HL-60 (cell line): ENCODE results near the gene ST13.
"Not testable (repeated sequence)": the region's sequence is repeated elsewhere in the genome, so short reads cannot be mapped to it uniquely, and the experiment has no call there.

Source experiments
- DNase-seq, 2 experiments: peaks; one replicate each; pipeline ENCODE4 v3.0.0-alpha.2; 2010 to 2020; ENCODE audit warnings: low read depth in 1 of 2, low spot score in 1 of 2
- H3K27ac ChIP-seq: fragments of 250-450 bp; sonication (Bioruptor Pico); replicated peaks from 2 replicates; pipeline ENCODE4 v1.5.1; 2020; ENCODE audit warnings: mild to moderate bottlenecking, moderate library complexity
- H3K27me3 ChIP-seq: fragments of 250-450 bp; sonication (Bioruptor Pico); 2 replicates; pipeline ENCODE4 v1.5.1; 2021; ENCODE audit warnings: mild to moderate bottlenecking, moderate library complexity; ENCODE audit not compliant: insufficient read depth, poor library complexity, severe bottlenecking
- H3K4me3 ChIP-seq: replicated peaks from 2 replicates; pipeline ENCODE4 v1.5.1; 2011; ENCODE audit warnings: mild to moderate bottlenecking, control low read depth, low read length; ENCODE audit not compliant: insufficient read depth
- GABPA ChIP-seq: IDR thresholded peaks from 2 replicates; pipeline ENCODE4 v1.6.1; 2012; ENCODE audit warnings: low read depth
- POLR2AphosphoS5 ChIP-seq: IDR thresholded peaks from 2 replicates; pipeline ENCODE4 v1.6.1; 2012; ENCODE audit warnings: low read depth
- SPI1 ChIP-seq: IDR thresholded peaks from 2 replicates; pipeline ENCODE4 v1.6.1; 2012; ENCODE audit warnings: low read depth, mild to moderate bottlenecking, borderline replicate concordance
- TF ChIP-seq, protein P1 (sequence below): IDR thresholded peaks from 2 replicates; pipeline ENCODE4 v1.6.1; 2012; ENCODE audit warnings: low read depth; ENCODE audit not compliant: insufficient replicate concordance
- TF ChIP-seq, protein P2 (sequence below): IDR thresholded peaks from one replicate; pipeline ENCODE4 v1.5.1; 2011; ENCODE audit warnings: low read length, control low read depth, inconsistent platforms; ENCODE audit not compliant: insufficient read depth

Gene ST13

DNA sequence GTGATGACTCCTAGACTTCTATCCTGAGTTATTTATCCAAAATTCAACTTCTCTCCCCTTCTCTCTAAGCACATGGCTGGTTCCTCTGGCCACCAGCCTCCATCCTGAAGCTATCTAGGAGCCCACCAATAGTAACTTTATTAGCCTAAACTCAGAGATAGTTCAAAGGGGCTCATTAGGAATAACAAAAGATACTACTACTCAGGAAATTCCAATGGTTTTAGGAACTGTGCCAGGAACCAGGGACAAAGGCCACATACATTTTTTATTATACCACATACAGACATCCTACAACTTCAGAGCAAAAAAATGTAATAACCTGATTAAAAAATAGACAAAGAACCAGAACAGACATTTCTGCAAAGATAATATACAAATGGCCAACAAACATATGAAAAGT, 65.2 kb downstream of the ST13 start:
- TF ChIP-seq GABPA: no peak
- TF ChIP-seq POLR2AphosphoS5: no peak
- TF ChIP-seq, protein P1, sequence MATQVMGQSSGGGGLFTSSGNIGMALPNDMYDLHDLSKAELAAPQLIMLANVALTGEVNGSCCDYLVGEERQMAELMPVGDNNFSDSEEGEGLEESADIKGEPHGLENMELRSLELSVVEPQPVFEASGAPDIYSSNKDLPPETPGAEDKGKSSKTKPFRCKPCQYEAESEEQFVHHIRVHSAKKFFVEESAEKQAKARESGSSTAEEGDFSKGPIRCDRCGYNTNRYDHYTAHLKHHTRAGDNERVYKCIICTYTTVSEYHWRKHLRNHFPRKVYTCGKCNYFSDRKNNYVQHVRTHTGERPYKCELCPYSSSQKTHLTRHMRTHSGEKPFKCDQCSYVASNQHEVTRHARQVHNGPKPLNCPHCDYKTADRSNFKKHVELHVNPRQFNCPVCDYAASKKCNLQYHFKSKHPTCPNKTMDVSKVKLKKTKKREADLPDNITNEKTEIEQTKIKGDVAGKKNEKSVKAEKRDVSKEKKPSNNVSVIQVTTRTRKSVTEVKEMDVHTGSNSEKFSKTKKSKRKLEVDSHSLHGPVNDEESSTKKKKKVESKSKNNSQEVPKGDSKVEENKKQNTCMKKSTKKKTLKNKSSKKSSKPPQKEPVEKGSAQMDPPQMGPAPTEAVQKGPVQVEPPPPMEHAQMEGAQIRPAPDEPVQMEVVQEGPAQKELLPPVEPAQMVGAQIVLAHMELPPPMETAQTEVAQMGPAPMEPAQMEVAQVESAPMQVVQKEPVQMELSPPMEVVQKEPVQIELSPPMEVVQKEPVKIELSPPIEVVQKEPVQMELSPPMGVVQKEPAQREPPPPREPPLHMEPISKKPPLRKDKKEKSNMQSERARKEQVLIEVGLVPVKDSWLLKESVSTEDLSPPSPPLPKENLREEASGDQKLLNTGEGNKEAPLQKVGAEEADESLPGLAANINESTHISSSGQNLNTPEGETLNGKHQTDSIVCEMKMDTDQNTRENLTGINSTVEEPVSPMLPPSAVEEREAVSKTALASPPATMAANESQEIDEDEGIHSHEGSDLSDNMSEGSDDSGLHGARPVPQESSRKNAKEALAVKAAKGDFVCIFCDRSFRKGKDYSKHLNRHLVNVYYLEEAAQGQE: no peak
- TF ChIP-seq, protein P2, sequence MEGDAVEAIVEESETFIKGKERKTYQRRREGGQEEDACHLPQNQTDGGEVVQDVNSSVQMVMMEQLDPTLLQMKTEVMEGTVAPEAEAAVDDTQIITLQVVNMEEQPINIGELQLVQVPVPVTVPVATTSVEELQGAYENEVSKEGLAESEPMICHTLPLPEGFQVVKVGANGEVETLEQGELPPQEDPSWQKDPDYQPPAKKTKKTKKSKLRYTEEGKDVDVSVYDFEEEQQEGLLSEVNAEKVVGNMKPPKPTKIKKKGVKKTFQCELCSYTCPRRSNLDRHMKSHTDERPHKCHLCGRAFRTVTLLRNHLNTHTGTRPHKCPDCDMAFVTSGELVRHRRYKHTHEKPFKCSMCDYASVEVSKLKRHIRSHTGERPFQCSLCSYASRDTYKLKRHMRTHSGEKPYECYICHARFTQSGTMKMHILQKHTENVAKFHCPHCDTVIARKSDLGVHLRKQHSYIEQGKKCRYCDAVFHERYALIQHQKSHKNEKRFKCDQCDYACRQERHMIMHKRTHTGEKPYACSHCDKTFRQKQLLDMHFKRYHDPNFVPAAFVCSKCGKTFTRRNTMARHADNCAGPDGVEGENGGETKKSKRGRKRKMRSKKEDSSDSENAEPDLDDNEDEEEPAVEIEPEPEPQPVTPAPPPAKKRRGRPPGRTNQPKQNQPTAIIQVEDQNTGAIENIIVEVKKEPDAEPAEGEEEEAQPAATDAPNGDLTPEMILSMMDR: no peak
- TF ChIP-seq SPI1: no peak
- Histone ChIP-seq H3K4me3 (no peak overlapping the region), H3K27ac (no peak overlapping the region), H3K27me3 (no peaks in the 10 kb centered on the region)
- no peak for DNase-seq

DNA sequence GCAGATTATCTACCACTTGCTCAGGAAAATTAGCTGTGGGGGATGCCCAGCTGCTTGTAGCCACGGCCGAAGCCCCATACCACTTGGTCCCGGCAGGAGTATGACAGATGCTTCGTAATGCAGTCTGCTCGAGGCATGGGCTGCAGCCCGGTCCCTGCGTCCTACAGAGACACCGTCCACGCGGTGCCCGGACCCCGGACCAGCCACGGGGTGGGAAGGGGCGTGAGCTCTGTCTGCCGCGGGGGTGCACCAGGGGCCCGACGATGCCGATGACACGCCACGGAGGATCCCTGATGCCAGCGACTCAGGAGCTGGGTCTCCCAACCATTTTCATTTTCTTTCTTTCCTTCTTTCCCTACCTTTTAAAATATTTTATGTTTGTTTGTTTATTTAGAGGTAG, 67.3 kb downstream of the ST13 start:
- Histone ChIP-seq H3K27me3 (no peaks in the 10 kb centered on the region), H3K27ac (no peak overlapping the region), H3K4me3 (no peak overlapping the region)
- no peak for TF ChIP-seq GABPA
- TF ChIP-seq, protein P1: no peak
- no peak for TF ChIP-seq POLR2AphosphoS5
- TF ChIP-seq, protein P2: no peak
- no peak for TF ChIP-seq SPI1
- no peak for DNase-seq

DNA sequence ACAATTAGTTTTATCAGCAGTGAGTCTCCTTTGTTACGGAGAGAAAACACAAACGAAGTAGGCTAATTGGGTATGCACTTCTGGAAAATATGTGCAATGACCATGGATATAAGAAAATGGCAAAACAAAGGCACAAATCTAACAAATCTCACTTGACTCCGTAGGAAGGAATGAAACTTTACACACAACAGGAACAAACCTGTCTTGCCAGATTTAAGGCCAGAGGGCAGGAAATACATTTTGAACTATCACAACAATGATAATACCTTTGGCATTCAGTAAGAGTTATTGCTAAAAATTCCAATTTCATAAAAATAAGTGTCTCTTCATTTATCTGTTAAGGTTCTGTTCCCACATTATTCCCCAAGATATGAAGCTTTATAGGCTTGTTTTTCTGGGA, 73.9 kb downstream of the ST13 start:
- no peak overlapping the region for H3K4me3 ChIP-seq
- TF ChIP-seq GABPA (no peak), SPI1 (no peak), POLR2AphosphoS5 (no peak)
- TF ChIP-seq, protein P2: no peak
- TF ChIP-seq, protein P1: no peak
- DNase-seq: no peak
- no peak overlapping the region for H3K27ac ChIP-seq
- H3K27me3 ChIP-seq: no peaks in the 10 kb centered on the region

DNA sequence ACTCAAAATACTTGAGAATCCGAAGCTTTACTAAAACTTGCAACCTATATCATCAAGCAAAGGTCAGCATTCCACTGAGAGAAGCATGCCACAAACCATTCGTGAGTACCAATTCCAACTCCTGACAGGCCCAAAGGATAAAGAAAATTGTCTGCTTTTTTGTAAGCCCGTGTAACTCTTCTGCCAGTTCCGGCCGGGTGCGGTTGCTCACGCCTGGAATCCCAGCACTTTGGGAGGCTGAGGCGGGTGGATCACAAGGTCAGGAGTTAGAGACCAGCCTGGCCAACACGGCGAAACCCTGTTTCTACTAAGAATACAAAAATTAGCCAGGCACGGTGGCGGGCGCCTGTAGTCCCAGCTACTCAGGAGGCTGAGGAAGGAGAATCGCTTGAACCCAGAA, 74.7 kb downstream of the ST13 start:
- H3K4me3 ChIP-seq, H3K27ac ChIP-seq, H3K27me3 ChIP-seq, DNase-seq: not testable (repeated sequence)
